ENCODE results near the gene TNPO1.
"Not testable (repeated sequence)": the region's sequence is repeated elsewhere in the genome, so short reads cannot be mapped to it uniquely, and the experiment has no call there.

TNPO1 gene

GRCh38 chr5:72816284-72817075 lies at the start of gene TNPO1:
TNPO1 (plus strand) TSS chr5:72816661; CDS start chr5:72816738, 77 bp downstream.
- DNase-seq (ENCODE audit: extremely low read depth in 1 of 2, low read depth in 1 of 2): peak; percentile 68 to 75

- no peak for DNase-seq (ENCODE audit: extremely low read depth in 1 of 2, low read depth in 1 of 2)
Observed at GRCh38 chr5:72767289-72768010, 49.0 kb upstream of the TNPO1 start.

GRCh38 chr5:72770266-72770665 lies 46.2 kb upstream of the TNPO1 start:
- no peak for DNase-seq (ENCODE audit: extremely low read depth in 1 of 2, low read depth in 1 of 2)

GRCh38 chr5:72776684-72777083 lies 39.8 kb upstream of the TNPO1 start:
- no peak for DNase-seq (ENCODE audit: extremely low read depth in 1 of 2, low read depth in 1 of 2)

GRCh38 chr5:72779520-72779919 lies 36.9 kb upstream of the TNPO1 start:
- no peak for DNase-seq (ENCODE audit: extremely low read depth in 1 of 2, low read depth in 1 of 2)

GRCh38 chr5:72783354-72783753 lies 33.1 kb upstream of the TNPO1 start:
- DNase-seq (ENCODE audit: extremely low read depth in 1 of 2, low read depth in 1 of 2): no peak

- no peak for DNase-seq (ENCODE audit: extremely low read depth in 1 of 2, low read depth in 1 of 2)
Observed at GRCh38 chr5:72784129-72784528, 32.3 kb upstream of the TNPO1 start.

- no peak for DNase-seq (ENCODE audit: extremely low read depth in 1 of 2, low read depth in 1 of 2)
Observed at GRCh38 chr5:72785801-72786200, 30.7 kb upstream of the TNPO1 start.

GRCh38 chr5:72786676-72787075 lies 29.8 kb upstream of the TNPO1 start:
- no peak for DNase-seq (ENCODE audit: extremely low read depth in 1 of 2, low read depth in 1 of 2)

GRCh38 chr5:72788866-72789505 lies 27.5 kb upstream of the TNPO1 start:
- DNase-seq (ENCODE audit: extremely low read depth in 1 of 2, low read depth in 1 of 2): no peak

GRCh38 chr5:72790186-72790585 lies 26.3 kb upstream of the TNPO1 start:
- DNase-seq (ENCODE audit: extremely low read depth in 1 of 2, low read depth in 1 of 2): no peak

GRCh38 chr5:72792662-72793061 lies 23.8 kb upstream of the TNPO1 start:
- not testable (repeated sequence) for DNase-seq (ENCODE audit: extremely low read depth in 1 of 2, low read depth in 1 of 2)

- no peak for DNase-seq (ENCODE audit: extremely low read depth in 1 of 2, low read depth in 1 of 2)
Observed at GRCh38 chr5:72796001-72796400, 20.5 kb upstream of the TNPO1 start.

- no peak for DNase-seq (ENCODE audit: extremely low read depth in 1 of 2, low read depth in 1 of 2)
Observed at GRCh38 chr5:72799721-72800120, 16.7 kb upstream of the TNPO1 start.

GRCh38 chr5:72808637-72809036 lies 7.8 kb upstream of the TNPO1 start:
- DNase-seq (ENCODE audit: extremely low read depth in 1 of 2, low read depth in 1 of 2): not testable (repeated sequence)

- no peak for DNase-seq (ENCODE audit: extremely low read depth in 1 of 2, low read depth in 1 of 2)
Observed at GRCh38 chr5:72811849-72812248, 4.6 kb upstream of the TNPO1 start.

- DNase-seq (ENCODE audit: extremely low read depth in 1 of 2, low read depth in 1 of 2): no peak
Observed at GRCh38 chr5:72812488-72812887, 4.0 kb upstream of the TNPO1 start.

- no peak for DNase-seq (ENCODE audit: extremely low read depth in 1 of 2, low read depth in 1 of 2)
Observed at GRCh38 chr5:72814104-72814503, 2.4 kb upstream of the TNPO1 start.

GRCh38 chr5:72814864-72815263 lies 1.6 kb upstream of the TNPO1 start:
- no peak for DNase-seq (ENCODE audit: extremely low read depth in 1 of 2, low read depth in 1 of 2)

GRCh38 chr5:72815580-72816283 lies 729 bp upstream of the TNPO1 start:
- DNase-seq (ENCODE audit: extremely low read depth in 1 of 2, low read depth in 1 of 2): no peak

- peak; percentile 9 to 25 for DNase-seq (ENCODE audit: extremely low read depth in 1 of 2, low read depth in 1 of 2)
Observed at GRCh38 chr5:72817076-72817481, 618 bp downstream of the TNPO1 start.
